Vagina (tissue), 2 donors: Measurements from ENCODE around the gene ENAH.

Source experiments
- CTCF ChIP-seq, 3 experiments: fragments of 450-650 bp in 2 of 3; fragments of 200-600 bp in 1 of 3; sonication (generic) in 1 of 3; IDR thresholded peaks; one replicate each; pipeline ENCODE4 v1.5.1; 2017 to 2019; ENCODE audit warnings: antibody characterized with exemption in 3 of 3, mild to moderate bottlenecking in 2 of 3, moderate library complexity in 2 of 3
- POLR2AphosphoS5 ChIP-seq, 2 donors: sonication (generic); formaldehyde crosslinking; IDR thresholded peaks; one replicate each; pipeline ENCODE4 v1.9.0; 2017; ENCODE audit warnings: antibody characterized with exemption in 2 of 2, mild to moderate bottlenecking in 2 of 2, low read depth in 1 of 2; ENCODE audit not compliant: insufficient read depth in 1 of 2

- TF ChIP-seq POLR2AphosphoS5 (IDR thresholded peaks at IDR 0.05; ENCODE audit: insufficient read depth in 1 of 2, low read depth in 1 of 2) (no peak), CTCF (IDR thresholded peaks at IDR 0.05) (no peak)
Observed at GRCh38 chr1:225578251-225578977, 74.5 kb downstream of the ENAH start.
